AG09309 (cell line): Measurements from ENCODE around the gene TMEM163.

Experiments used
- DNase-seq: peaks from one replicate; pipeline ENCODE4 v3.0.0-alpha.2; 2010; ENCODE audit warnings: low read depth
- H3K4me3 ChIP-seq: 2 replicates; pipeline ENCODE4 v1.5.1; 2011; ENCODE audit warnings: mild to moderate bottlenecking, low read depth, low read length, moderate library complexity; ENCODE audit not compliant: control insufficient read depth
- CTCF ChIP-seq: IDR thresholded peaks from 2 replicates; pipeline ENCODE4 v1.5.1; 2011; ENCODE audit warnings: mild to moderate bottlenecking, low read depth, low read length, inconsistent platforms; ENCODE audit not compliant: insufficient read depth, control insufficient read depth; ENCODE audit errors: missing control alignments

The TMEM163 gene

GRCh38 chr2:134462791-134463698, 255.8 kb downstream of the TMEM163 start:
- no peak overlapping the region for H3K4me3 ChIP-seq
- DNase-seq, result no peak
- TF ChIP-seq CTCF, result no peak

GRCh38 chr2:134462275-134462674, 256.5 kb downstream of the TMEM163 start:
- H3K4me3 ChIP-seq, result no peak overlapping the region
- no peak for TF ChIP-seq CTCF
- DNase-seq, result no peak

GRCh38 chr2:134461511-134461910, 257.3 kb downstream of the TMEM163 start:
- DNase-seq, result no peak
- TF ChIP-seq CTCF, result no peak
- H3K4me3 ChIP-seq, result no peak overlapping the region

GRCh38 chr2:134460583-134460998, 258.2 kb downstream of the TMEM163 start:
- peak; percentile 71 for TF ChIP-seq CTCF
- no peak overlapping the region for H3K4me3 ChIP-seq
- DNase-seq, result no peak

- no peak for DNase-seq
- TF ChIP-seq CTCF, result no peak
- H3K4me3 ChIP-seq, result no peak overlapping the region
Observed at GRCh38 chr2:134459706-134460406, 258.9 kb downstream of the TMEM163 start.

GRCh38 chr2:134458950-134459349, 259.9 kb downstream of the TMEM163 start:
- no peak for TF ChIP-seq CTCF
- H3K4me3 ChIP-seq, result no peak overlapping the region
- no peak for DNase-seq
